Measurements from ENCODE around the gene MTPN.

The MTPN gene

DNA sequence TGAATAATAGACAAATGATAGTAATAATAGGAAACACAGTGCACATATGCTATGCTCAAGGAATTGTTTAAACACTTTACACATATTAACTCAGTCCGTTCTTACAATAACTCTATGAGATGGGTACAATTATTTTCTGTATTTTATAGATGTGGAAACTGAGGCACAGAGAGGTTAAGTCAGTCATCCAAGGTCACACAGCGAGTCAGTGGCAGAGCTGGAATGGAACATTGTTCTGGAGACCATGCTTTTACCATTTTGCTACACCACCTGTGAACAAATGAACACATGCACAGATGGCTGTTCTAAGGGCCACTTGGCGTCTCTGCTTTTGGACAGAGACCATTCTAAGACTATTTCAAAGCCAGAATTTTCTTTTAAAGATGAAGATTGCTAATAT, 26.9 kb upstream of the MTPN start:
- Histone ChIP-seq H3K9me3 (ENCODE audit: low read length) (no peaks in the 10 kb centered on the region), H3K27me3 (ENCODE audit: control insufficient read depth in 1 of 2, insufficient read depth in 2 of 2, low read length in 2 of 2) (no peaks in the 10 kb centered on the region)

DNA sequence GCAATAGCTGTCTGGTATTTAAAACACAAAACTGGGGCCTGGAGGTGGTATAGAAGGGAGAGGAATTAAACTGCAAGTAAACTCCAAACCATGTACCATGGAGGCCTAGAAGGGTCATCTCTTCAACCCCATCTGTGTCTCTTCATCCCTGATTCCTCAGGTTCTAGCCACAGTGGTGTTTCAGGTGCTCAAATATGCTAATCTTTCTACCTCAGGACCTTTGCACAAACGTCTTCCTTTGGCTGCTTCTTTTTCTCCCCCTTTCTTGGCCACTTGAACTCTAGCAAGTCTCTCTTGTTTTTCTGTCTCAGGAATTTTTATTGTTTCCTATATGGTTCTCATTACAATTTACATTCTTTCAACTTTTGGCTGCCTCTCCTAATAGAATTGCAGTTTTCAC, 25.6 kb upstream of the MTPN start:
- no peak overlapping the region for H3K9ac ChIP-seq (ENCODE audit: low read length)
- no peaks in the 10 kb centered on the region for H3K9me3 ChIP-seq (ENCODE audit: low read length)
- no peak overlapping the region for H3K4me3 ChIP-seq (ENCODE audit: low read depth in 1 of 2, low read length in 2 of 2)
- H3K27ac ChIP-seq (ENCODE audit: low read depth, low read length) = no peak overlapping the region
- no peaks in the 10 kb centered on the region for H3K4me1 ChIP-seq (ENCODE audit: insufficient read depth, low read length)
- H3K27me3 ChIP-seq (ENCODE audit: control insufficient read depth in 1 of 2, insufficient read depth in 2 of 2, low read length in 2 of 2) = no peaks in the 10 kb centered on the region
- H3K36me3 ChIP-seq (ENCODE audit: insufficient read depth, low read length) = no peaks in the 10 kb centered on the region

More for the DNA sequence above, 26.9 kb upstream of the MTPN start:
- no peak overlapping the region for H3K27ac ChIP-seq (ENCODE audit: low read depth, low read length)
- H3K9ac ChIP-seq (ENCODE audit: low read length) = no peak overlapping the region
- H3K36me3 ChIP-seq (ENCODE audit: insufficient read depth, low read length) = no peaks in the 10 kb centered on the region
- H3K4me3 ChIP-seq (ENCODE audit: low read depth in 1 of 2, low read length in 2 of 2) = no peak overlapping the region
- no peaks in the 10 kb centered on the region for H3K4me1 ChIP-seq (ENCODE audit: insufficient read depth, low read length)

DNA sequence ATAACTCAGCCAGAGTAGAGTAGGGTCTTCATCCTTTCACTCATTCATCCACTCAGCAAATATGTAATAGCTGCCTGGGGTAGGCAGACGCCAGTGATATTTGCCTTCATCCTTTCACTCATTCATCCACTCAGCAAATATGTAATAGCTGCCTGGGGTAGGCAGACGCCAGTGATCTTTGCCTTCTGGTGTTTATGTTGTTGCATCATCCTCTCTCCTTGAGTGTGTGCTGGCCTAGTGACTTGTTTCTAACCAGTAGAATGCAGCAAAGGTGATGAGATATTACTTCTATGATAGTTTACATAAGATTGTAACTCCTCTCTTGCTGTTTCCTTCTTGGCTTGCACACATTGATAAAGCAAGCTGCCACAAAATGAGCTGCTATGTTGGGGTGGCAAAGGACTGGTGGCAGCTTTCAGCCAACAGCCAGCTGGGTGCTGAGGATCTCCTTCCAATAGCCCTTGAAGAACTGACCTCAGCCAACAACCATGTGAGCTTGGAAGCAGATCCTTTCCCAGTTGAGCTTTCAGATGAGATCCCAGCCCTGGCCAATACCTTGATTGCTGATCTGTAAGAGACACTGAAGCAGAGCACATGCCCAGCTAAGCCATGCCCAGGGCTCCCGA, 23.2 kb upstream of the MTPN start:
- H3K4me1 ChIP-seq (ENCODE audit: insufficient read depth, low read length) = no peaks in the 10 kb centered on the region
- H3K9ac ChIP-seq (ENCODE audit: low read length) = no peak overlapping the region
- no peaks in the 10 kb centered on the region for H3K27me3 ChIP-seq (ENCODE audit: control insufficient read depth in 1 of 2, insufficient read depth in 2 of 2, low read length in 2 of 2)
- H3K36me3 ChIP-seq (ENCODE audit: insufficient read depth, low read length) = no peaks in the 10 kb centered on the region
- no peak overlapping the region for H3K27ac ChIP-seq (ENCODE audit: low read depth, low read length)
- no peaks in the 10 kb centered on the region for H3K9me3 ChIP-seq (ENCODE audit: low read length)
- H3K4me3 ChIP-seq (ENCODE audit: low read depth in 1 of 2, low read length in 2 of 2) = no peak overlapping the region

DNA sequence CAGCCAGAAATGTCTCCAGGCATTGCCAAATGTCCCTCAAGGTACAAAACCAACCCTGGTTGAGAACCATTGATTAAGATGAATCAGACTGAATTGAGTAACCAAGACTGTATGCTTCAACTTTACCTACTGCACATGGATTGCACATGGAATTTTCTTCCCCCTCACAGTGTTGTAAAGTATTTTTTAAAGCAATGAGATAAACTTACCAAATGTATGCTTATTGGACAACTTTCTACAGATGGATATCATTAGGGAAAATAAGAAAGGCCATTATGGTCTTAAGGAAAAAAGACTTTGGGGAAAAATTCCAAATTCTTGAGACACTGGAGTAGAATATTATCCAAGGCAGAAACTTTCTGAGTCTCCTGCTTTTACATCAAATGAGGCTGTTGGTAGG, 20.9 kb upstream of the MTPN start:
- Histone ChIP-seq H3K27me3 (ENCODE audit: control insufficient read depth in 1 of 2, insufficient read depth in 2 of 2, low read length in 2 of 2) (no peaks in the 10 kb centered on the region), H3K9me3 (ENCODE audit: low read length) (no peaks in the 10 kb centered on the region), H3K4me3 (ENCODE audit: low read depth in 1 of 2, low read length in 2 of 2) (no peak overlapping the region)

DNA sequence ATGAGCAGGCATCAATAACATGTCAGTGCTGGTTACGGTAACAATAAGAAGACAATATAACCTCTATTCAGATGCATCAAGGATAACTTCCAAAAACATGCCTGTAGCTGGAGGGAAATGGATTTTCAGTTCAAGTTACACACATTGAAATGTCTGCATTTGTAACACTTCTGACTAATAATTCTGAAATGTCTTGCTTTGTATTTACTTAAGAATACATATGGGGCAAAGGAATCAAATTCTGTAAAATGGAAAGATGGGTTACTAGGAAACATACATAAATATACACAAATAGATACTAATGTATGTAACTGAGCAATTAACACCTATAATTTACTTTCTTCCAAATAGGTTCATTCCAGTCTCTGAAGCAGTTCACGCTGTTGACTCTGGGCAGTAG, 18.6 kb upstream of the MTPN start:
- no peak overlapping the region for H3K9ac ChIP-seq (ENCODE audit: low read length)
- no peaks in the 10 kb centered on the region for H3K4me1 ChIP-seq (ENCODE audit: insufficient read depth, low read length)
- no peaks in the 10 kb centered on the region for H3K27me3 ChIP-seq (ENCODE audit: control insufficient read depth in 1 of 2, insufficient read depth in 2 of 2, low read length in 2 of 2)
- H3K9me3 ChIP-seq (ENCODE audit: low read length) = no peaks in the 10 kb centered on the region
- H3K36me3 ChIP-seq (ENCODE audit: insufficient read depth, low read length) = no peaks in the 10 kb centered on the region
- H3K4me3 ChIP-seq (ENCODE audit: low read depth in 1 of 2, low read length in 2 of 2) = no peak overlapping the region
- H3K27ac ChIP-seq (ENCODE audit: low read depth, low read length) = no peak overlapping the region

More for the DNA sequence above, 20.9 kb upstream of the MTPN start:
- H3K4me1 ChIP-seq (ENCODE audit: insufficient read depth, low read length) = no peaks in the 10 kb centered on the region
- no peak overlapping the region for H3K27ac ChIP-seq (ENCODE audit: low read depth, low read length)
- no peak overlapping the region for H3K9ac ChIP-seq (ENCODE audit: low read length)
- no peaks in the 10 kb centered on the region for H3K36me3 ChIP-seq (ENCODE audit: insufficient read depth, low read length)

DNA sequence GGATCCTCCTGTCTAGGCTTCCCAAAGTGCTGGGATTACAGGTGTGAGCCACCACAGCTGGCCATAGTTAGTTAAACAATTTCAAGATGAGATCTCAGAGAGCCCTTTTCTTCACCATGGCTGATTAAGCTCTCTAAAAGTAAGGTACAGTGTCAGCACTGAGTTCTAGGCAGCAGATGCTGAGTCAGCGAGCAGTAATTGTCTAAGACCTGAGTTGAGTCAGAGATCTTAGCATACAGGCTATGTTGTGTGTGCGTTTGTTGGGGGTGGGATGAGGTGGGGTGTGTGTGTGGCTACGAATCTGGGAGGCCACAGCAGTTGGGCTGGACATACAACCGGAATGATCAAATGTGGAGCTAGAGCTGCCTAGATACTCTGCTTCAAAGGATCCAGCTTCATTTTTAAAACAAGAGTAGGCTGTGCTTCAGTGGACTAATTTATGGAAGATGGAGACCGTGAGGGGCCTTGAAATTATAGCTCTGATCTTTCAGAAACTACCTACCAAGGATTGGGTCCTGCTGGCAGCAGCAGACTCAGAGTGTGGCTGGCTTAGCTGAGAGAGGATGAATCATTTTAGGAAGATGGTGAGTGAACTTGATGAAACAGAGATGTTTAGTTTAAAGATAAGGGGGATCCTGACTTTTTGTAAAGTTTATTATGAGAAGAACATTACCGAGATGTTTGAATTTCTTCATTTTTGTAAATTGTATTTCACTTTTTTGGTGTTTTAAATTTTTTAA, 17.5 kb upstream of the MTPN start:
- Histone ChIP-seq H3K27me3 (ENCODE audit: control insufficient read depth in 1 of 2, insufficient read depth in 2 of 2, low read length in 2 of 2) (no peaks in the 10 kb centered on the region), H3K36me3 (ENCODE audit: insufficient read depth, low read length) (no peaks in the 10 kb centered on the region), H3K27ac (ENCODE audit: low read depth, low read length) (no peak overlapping the region), H3K9ac (ENCODE audit: low read length) (no peak overlapping the region), H3K4me3 (ENCODE audit: low read depth in 1 of 2, low read length in 2 of 2) (no peak overlapping the region), H3K9me3 (ENCODE audit: low read length) (no peaks in the 10 kb centered on the region), H3K4me1 (ENCODE audit: insufficient read depth, low read length) (no peaks in the 10 kb centered on the region)

DNA sequence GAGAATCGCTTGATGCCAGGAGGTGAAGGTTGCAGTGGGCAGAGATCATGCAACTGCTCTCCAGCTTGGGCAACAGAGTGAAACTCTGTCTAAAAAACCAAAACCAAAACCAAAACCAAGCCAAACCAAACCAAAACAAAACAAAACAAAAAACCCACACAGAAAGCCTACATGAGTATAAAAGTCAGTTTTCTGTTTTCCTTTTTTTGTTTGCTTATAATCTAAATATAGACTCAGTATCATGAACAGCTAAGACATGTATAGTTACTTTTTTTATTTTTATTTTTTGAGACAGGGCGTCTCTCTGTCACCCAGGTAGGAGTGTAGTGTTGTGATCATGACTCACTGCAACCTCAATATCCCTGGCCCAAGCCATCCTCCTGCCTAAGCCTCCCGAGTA, 16.8 kb upstream of the MTPN start:
- Histone ChIP-seq H3K4me1 (ENCODE audit: insufficient read depth, low read length) (no peaks in the 10 kb centered on the region), H3K9me3 (ENCODE audit: low read length) (no peaks in the 10 kb centered on the region), H3K4me3 (ENCODE audit: low read depth in 1 of 2, low read length in 2 of 2) (no peak overlapping the region), H3K27ac (ENCODE audit: low read depth, low read length) (no peak overlapping the region), H3K9ac (ENCODE audit: low read length) (no peak overlapping the region), H3K36me3 (ENCODE audit: insufficient read depth, low read length) (no peaks in the 10 kb centered on the region), H3K27me3 (ENCODE audit: control insufficient read depth in 1 of 2, insufficient read depth in 2 of 2, low read length in 2 of 2) (no peaks in the 10 kb centered on the region)

DNA sequence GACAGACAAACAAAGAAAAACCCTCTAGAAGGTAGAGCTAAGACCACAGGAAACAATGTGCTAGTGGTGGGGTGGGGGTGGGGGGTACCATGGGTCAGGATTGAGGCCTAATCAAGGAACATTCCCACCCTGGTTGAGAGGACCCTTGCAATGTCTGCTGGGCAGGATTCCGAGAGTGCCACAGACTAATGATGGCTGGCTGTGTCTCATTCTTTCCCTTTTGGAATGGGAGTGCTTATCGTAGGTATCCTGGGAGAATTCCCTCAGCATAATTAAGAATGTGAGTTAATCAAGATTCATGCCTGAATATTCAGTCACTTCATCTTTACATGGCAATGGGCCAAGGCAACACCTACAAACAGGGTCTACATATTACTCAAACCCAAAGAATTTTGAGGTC, 14.7 kb upstream of the MTPN start:
- Histone ChIP-seq H3K9ac (ENCODE audit: low read length) (no peak overlapping the region), H3K4me3 (ENCODE audit: low read depth in 1 of 2, low read length in 2 of 2) (no peak overlapping the region), H3K9me3 (ENCODE audit: low read length) (no peaks in the 10 kb centered on the region), H3K27me3 (ENCODE audit: control insufficient read depth in 1 of 2, insufficient read depth in 2 of 2, low read length in 2 of 2) (no peaks in the 10 kb centered on the region), H3K27ac (ENCODE audit: low read depth, low read length) (no peak overlapping the region), H3K36me3 (ENCODE audit: insufficient read depth, low read length) (no peaks in the 10 kb centered on the region), H3K4me1 (ENCODE audit: insufficient read depth, low read length) (no peaks in the 10 kb centered on the region)

DNA sequence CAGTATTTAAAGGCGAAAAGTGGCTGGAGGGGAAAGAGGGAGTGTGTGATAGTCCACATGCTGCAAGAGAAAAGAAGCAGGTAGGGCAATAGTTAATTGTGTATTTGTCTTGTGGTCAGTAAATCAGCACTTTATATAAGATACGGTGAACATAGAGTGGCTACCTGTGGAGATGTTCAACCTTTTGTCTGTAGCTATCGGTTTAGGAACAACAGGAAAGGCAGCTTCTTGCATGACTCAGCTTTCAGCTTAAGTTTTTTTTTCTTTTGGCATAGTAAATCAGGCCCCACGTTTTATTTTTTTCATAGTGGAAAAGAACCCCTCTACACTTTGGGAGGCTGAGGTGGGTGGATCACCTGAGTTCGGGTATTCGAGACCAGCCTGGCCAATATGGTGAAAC, 14.2 kb upstream of the MTPN start:
- no peak overlapping the region for H3K4me3 ChIP-seq (ENCODE audit: low read depth in 1 of 2, low read length in 2 of 2)
- no peak overlapping the region for H3K27ac ChIP-seq (ENCODE audit: low read depth, low read length)
- no peaks in the 10 kb centered on the region for H3K36me3 ChIP-seq (ENCODE audit: insufficient read depth, low read length)
- no peaks in the 10 kb centered on the region for H3K9me3 ChIP-seq (ENCODE audit: low read length)
- no peak overlapping the region for H3K9ac ChIP-seq (ENCODE audit: low read length)
- no peaks in the 10 kb centered on the region for H3K4me1 ChIP-seq (ENCODE audit: insufficient read depth, low read length)
- H3K27me3 ChIP-seq (ENCODE audit: control insufficient read depth in 1 of 2, insufficient read depth in 2 of 2, low read length in 2 of 2) = no peaks in the 10 kb centered on the region

DNA sequence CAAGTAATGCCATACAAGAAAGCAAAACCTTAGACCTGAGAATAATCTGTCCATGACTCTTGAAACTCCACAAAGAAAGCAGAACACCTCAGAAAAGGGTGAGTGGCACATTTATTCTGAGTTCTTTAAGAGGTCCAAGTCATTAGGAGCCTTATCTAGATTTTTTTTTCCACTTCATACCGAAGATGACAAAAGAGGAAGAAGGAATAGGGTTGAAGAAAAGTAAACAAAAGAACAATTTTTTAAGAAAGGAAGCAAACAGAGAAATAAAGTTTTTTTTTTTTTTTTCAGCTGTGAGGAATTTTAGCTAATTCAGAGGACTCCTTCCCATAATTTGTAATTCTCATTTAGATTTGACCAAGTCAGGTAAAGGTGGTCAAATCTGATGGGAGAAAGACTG, 13.1 kb upstream of the MTPN start:
- H3K9me3 ChIP-seq (ENCODE audit: low read length) = no peaks in the 10 kb centered on the region
- H3K27ac ChIP-seq (ENCODE audit: low read depth, low read length) = no peak overlapping the region
- H3K4me3 ChIP-seq (ENCODE audit: low read depth in 1 of 2, low read length in 2 of 2) = no peak overlapping the region
- H3K27me3 ChIP-seq (ENCODE audit: control insufficient read depth in 1 of 2, insufficient read depth in 2 of 2, low read length in 2 of 2) = no peaks in the 10 kb centered on the region
- H3K36me3 ChIP-seq (ENCODE audit: insufficient read depth, low read length) = no peaks in the 10 kb centered on the region
- no peak overlapping the region for H3K9ac ChIP-seq (ENCODE audit: low read length)
- no peaks in the 10 kb centered on the region for H3K4me1 ChIP-seq (ENCODE audit: insufficient read depth, low read length)

DNA sequence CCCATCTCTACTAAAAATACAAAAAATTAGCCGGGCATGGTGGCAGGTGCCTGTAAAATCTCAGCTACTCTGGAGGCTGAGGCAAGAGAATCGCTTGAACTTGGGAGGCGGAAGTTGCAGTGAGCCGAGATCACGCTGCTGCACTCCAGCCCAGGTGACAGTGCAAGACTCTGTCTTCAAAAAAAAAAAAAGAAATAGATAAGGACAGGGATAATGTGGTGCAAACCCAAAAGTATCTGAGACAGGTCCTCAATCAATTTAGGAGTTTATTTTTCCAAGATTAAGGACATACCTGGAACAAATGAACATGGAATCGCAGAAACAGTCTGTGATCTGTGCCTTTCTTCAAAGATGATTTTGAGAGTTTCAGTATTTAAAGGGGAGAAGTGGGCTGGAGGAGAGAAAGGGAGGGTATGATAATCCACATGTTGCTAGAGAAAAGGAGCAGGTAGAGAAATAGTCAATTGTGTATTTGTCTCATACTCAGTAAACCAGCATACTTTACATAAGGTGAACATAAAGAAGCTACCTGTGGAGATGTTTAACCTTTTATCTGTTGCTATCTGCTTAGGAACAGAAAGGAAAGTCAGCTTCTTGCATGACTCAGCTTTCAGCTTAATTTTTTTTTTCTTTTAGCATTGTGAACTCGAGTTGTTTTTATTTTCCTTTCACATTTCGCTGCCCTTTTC, 4.9 kb upstream of the MTPN start:
- no peaks in the 10 kb centered on the region for H3K36me3 ChIP-seq (ENCODE audit: insufficient read depth, low read length)
- H3K4me3 ChIP-seq (ENCODE audit: low read depth in 1 of 2, low read length in 2 of 2) = no peak overlapping the region
- no peaks in the 10 kb centered on the region for H3K9me3 ChIP-seq (ENCODE audit: low read length)
- peaks cover 4% of the 10 kb centered on the region for H3K4me1 ChIP-seq (ENCODE audit: insufficient read depth, low read length)
- no peak overlapping the region for H3K27ac ChIP-seq (ENCODE audit: low read depth, low read length)
- H3K27me3 ChIP-seq (ENCODE audit: control insufficient read depth in 1 of 2, insufficient read depth in 2 of 2, low read length in 2 of 2) = no peaks in the 10 kb centered on the region
- no peak overlapping the region for H3K9ac ChIP-seq (ENCODE audit: low read length)
